Effector memory CD4-positive, alpha-beta T cell (primary cell): ENCODE data around the gene ANKLE1.
A peak's percentile ranks its signal among the peaks of the same experiment; 100 is the strongest.
"Not testable (repeated sequence)": the region's sequence is repeated elsewhere in the genome, so short reads cannot be mapped to it uniquely, and the experiment has no call there.

Experiments
- DNase-seq, 3 donors: peaks; one replicate each; pipeline ENCODE4 v3.0.0-alpha.2; 2020
- H3K27ac ChIP-seq: 2 replicates; pipeline ENCODE4 v1.7.0; 2013; ENCODE audit warnings: mild to moderate bottlenecking, low read length, moderate library complexity; ENCODE audit not compliant: insufficient read depth, poor library complexity, severe bottlenecking
- H3K27me3 ChIP-seq: replicated peaks from 2 replicates; pipeline ENCODE4 v1.7.0; 2013; ENCODE audit warnings: mild to moderate bottlenecking, low read length; ENCODE audit not compliant: insufficient read depth, control insufficient read depth, poor library complexity, severe bottlenecking
- H3K36me3 ChIP-seq: 2 replicates; pipeline ENCODE4 v1.7.0; 2013; ENCODE audit warnings: mild to moderate bottlenecking, low read length, moderate library complexity; ENCODE audit not compliant: control insufficient read depth, insufficient read depth
- H3K4me1 ChIP-seq: 2 replicates; pipeline ENCODE4 v1.7.0; 2013; ENCODE audit warnings: low read length, mild to moderate bottlenecking; ENCODE audit not compliant: control insufficient read depth, insufficient read depth, poor library complexity, severe bottlenecking
- H3K4me3 ChIP-seq: 2 replicates; pipeline ENCODE4 v1.7.0; 2013; ENCODE audit warnings: low read length, low read depth, mild to moderate bottlenecking; ENCODE audit not compliant: insufficient read depth, poor library complexity, severe bottlenecking
- H3K9me3 ChIP-seq: 2 replicates; pipeline ENCODE4 v1.7.0; 2013; ENCODE audit warnings: mild to moderate bottlenecking, low read length, moderate library complexity; ENCODE audit not compliant: control insufficient read depth

ANKLE1 gene

DNA sequence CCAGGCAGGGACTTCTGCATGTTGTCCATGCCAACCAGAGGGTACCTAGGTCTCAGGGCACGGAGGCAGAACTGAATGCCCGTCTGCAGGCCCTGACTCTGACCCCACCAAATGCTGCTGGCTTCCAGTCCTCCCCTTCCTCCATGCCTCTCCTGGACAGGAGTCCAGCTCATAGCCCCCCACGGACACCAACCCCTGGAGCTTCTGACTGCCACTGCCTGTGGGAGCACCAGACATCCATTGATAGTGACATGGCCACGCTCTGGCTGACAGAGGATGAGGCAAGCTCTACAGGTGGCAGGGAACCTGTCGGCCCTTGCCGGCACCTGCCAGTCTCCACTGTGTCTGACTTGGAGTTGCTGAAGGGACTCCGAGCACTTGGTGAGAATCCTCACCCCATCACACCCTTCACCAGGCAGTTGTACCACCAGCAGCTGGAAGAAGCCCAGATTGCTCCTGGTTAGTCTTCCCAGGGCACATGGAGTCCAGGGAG is 1.8 kb downstream of the ANKLE1 start:
- DNase-seq: no peak
- H3K27ac ChIP-seq: no peak overlapping the region
- H3K27me3 ChIP-seq: peaks cover 4% of the 10 kb centered on the region
- H3K36me3 ChIP-seq: no peaks in the 10 kb centered on the region
- H3K9me3 ChIP-seq: no peaks in the 10 kb centered on the region
- no peak overlapping the region for H3K4me3 ChIP-seq
- H3K4me1 ChIP-seq: peaks cover 17% of the 10 kb centered on the region

DNA sequence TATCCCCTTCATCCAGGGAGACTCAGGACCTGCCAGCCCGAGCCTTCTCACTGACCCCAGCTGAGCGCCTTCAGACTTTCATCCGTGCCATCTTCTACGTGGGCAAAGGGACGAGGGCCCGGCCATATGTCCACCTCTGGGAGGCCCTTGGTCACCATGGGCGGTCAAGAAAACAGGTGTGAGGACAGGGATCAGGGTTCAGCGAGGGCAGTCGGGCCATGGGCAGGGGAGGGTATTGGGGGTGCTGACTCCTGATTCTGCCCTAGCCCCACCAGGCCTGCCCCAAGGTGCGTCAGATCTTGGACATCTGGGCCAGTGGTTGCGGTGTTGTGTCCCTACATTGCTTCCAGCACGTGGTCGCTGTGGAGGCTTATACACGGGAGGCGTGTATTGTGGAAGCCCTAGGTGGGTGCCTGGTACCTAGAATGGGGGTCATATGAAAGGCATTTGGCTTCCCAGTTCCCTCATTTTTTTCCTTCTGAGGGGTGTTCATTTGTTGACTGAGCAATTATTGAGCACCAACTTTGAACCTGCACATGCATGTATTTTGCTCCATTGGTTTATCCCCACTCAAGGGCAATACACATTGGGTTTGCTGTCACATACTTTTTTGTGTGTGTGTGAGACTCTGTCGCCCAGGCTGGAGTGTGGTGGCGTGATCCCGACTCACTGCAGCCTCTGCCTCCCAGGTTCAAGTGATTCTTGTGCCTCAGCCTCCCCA is 3.9 kb downstream of the ANKLE1 start:
- Histone ChIP-seq H3K27me3 (peaks cover 4% of the 10 kb centered on the region), H3K4me3 (no peak overlapping the region)

DNA sequence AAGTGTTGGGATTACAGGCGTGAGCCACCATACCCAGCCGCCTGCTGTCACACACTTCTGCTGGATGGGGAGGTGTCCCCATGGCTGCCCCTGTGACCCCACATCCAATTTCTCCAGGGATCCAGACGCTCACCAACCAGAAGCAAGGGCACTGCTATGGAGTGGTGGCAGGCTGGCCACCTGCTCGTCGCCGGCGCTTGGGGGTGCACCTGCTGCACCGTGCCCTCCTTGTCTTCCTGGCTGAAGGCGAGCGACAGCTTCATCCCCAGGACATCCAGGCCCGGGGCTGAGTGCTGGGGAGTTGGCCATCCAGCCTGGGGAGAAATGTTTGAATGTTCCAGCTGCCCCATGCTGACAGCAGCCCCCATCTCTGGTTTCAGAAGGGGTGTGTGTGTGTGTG is 4.6 kb downstream of the ANKLE1 start:
- H3K4me3 ChIP-seq: no peak overlapping the region
- H3K27me3 ChIP-seq: peaks cover 4% of the 10 kb centered on the region
- no peaks in the 10 kb centered on the region for H3K9me3 ChIP-seq
- H3K4me1 ChIP-seq: peaks cover 16% of the 10 kb centered on the region
- no peaks in the 10 kb centered on the region for H3K36me3 ChIP-seq
- DNase-seq: no peak
- no peak overlapping the region for H3K27ac ChIP-seq

More for the DNA sequence above, 3.9 kb downstream of the ANKLE1 start:
- Histone ChIP-seq H3K27ac (no peak overlapping the region), H3K36me3 (no peaks in the 10 kb centered on the region), H3K4me1 (peaks cover 17% of the 10 kb centered on the region), H3K9me3 (no peaks in the 10 kb centered on the region)
- DNase-seq: no peak

- Histone ChIP-seq H3K27me3 (peaks cover 4% of the 10 kb centered on the region), H3K36me3 (no peaks in the 10 kb centered on the region), H3K9me3 (no peaks in the 10 kb centered on the region), H3K4me1 (peaks cover 11% of the 10 kb centered on the region), H3K27ac (no peak overlapping the region), H3K4me3 (no peak overlapping the region)
- DNase-seq: no peak
Measured at GRCh38 chr19:17286752-17287151, 5.1 kb downstream of the ANKLE1 start.

GRCh38 chr19:17289489-17289888 is 7.8 kb downstream of the ANKLE1 start:
- Histone ChIP-seq H3K27me3 (no peaks in the 10 kb centered on the region), H3K4me1 (peaks cover 6% of the 10 kb centered on the region), H3K36me3 (no peaks in the 10 kb centered on the region), H3K9me3 (no peaks in the 10 kb centered on the region), H3K4me3 (no peak overlapping the region), H3K27ac (no peak overlapping the region)
- DNase-seq: no peak

DNA sequence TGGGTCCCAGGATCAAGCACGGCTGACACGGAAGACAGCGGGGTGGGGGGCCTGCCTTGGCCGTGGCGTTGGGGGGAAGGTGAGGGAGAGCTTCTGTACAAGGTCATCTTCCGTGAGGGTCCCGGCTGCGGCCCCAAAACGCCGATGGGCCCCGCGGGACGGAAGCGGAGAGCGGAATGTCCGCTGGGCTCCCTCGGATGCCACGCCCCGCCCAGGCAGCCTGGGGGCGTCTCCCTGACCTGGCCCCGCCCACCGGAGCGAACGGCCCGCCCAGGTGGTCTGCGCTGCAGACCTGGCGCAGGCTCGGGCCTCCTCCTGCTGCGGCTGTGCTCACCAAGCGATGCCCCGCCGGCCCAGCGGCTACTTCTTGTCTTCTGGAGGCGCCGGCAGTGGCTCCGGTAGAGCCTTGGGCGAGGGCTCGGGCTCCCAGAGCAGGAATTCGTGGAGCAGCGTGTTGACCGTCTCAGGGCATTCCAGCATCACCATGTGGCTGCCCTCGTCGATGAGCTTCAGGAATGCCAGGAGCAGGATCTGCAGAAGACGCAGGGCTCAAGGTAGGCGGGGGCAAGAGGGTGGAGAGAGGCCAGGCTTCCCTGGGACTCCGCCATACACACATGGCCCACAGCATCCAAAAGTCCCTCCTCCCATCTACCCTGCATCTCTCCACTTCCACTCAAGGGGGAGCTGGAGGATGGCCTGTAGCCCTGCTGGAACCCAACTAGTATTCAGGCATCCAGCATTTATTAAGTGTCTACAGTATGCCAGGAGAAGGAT is 10.8 kb downstream of the ANKLE1 start:
- Histone ChIP-seq H3K36me3 (no peaks in the 10 kb centered on the region), H3K4me1 (peaks cover 6% of the 10 kb centered on the region), H3K9me3 (no peaks in the 10 kb centered on the region), H3K27me3 (no peaks in the 10 kb centered on the region), H3K27ac (no peak overlapping the region), H3K4me3 (peak overlapping the region; percentile 68)
- peak; percentile 58 to 68 (median 59) for DNase-seq

DNA sequence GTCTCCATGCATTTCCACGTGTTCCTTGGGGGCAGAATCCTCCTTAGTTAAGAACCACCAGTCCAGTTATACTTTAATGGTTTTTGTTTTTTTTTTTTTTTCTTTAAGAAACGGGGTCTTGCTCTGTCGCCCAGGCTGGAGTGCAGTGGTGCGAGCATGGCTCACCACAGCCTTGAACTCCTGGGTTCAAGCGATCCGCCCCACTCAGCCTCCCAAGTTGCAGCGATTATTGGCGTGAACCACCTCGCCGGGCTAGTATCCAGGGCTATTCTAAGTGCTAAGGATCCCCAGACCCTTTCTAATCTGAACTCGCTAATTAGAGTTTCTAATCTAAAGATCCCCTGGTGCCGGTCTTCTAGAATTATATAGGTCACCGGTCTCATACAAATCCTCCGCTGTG is 11.9 kb downstream of the ANKLE1 start:
- H3K4me3 ChIP-seq: no peak overlapping the region
- H3K36me3 ChIP-seq: no peaks in the 10 kb centered on the region
- H3K27me3 ChIP-seq: no peaks in the 10 kb centered on the region
- H3K9me3 ChIP-seq: no peaks in the 10 kb centered on the region
- H3K4me1 ChIP-seq: peaks cover 6% of the 10 kb centered on the region
- H3K27ac ChIP-seq: no peak overlapping the region
- DNase-seq: no peak

DNA sequence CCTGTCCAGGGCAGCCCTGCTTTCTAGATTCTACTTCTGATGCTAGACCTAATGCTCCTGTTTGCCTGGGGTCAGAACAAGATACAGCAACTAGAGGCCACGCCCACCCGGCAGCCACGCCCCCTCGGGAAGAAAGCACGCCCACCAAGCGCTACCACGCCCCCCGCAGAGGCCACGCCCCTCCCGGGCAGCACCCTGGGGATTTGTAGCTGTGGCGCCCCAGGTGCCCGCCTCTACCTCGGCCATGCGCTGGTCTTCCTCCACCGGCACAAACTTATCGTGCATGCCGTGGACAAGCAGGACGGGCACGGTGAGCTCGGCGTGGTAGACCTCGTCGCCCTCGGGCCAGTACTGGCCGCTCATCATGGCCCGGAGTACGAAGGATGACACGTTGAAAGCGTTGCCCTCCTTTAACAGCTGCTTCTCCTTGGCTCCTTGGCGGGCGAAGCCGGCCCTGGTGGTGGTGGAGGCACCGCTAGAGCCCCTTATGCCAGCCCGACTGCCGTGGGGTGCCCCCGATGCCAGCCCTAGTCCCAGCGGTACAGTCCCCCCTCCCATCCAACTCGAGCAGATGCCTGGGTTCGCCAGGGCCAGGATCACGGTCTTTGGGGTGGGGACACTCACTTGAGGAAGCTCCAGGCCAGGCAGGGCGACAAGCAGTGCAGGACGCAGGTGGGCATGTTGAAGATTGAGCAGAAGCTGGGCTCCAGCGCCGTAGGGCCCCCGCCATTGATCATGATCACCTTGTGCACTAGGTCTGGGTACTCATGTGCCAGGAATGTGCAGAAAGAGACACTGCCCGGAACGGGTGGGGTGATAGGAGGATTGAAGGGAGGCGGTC is 12.6 kb downstream of the ANKLE1 start:
- Histone ChIP-seq H3K9me3 (no peaks in the 10 kb centered on the region), H3K4me3 (no peak overlapping the region), H3K4me1 (peaks cover 6% of the 10 kb centered on the region), H3K27ac (no peak overlapping the region), H3K27me3 (no peaks in the 10 kb centered on the region), H3K36me3 (no peaks in the 10 kb centered on the region)
- peak in 2 of 3 donors; percentile 44 to 46 for DNase-seq

DNA sequence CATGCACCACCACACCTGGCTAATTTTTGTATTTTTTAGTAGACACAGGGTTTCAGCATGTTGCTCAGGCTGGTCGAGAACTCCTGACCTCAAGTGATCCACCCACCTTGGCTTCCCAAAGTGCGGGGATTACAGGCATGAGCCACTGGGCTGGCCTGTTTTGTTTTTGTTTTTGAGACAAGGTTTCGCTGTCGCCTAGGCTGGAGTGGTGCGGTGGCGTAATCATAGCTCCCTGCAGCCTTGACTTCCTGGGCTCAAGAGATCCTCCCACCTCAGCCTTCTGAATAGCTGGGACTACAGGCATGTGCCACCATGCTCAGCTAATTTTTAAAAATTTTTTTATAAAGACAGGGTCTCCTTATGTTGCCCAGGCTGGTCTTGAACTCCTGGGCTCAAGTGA is 13.8 kb downstream of the ANKLE1 start:
- H3K9me3 ChIP-seq, H3K27ac ChIP-seq, H3K27me3 ChIP-seq, DNase-seq, H3K4me3 ChIP-seq, H3K36me3 ChIP-seq, H3K4me1 ChIP-seq: not testable (repeated sequence)
